ENCODE data around the gene ADCY6.

GRCh38 chr12:48750215-48750614 lies 38.7 kb downstream of the ADCY6 start:
- no peak for TF ChIP-seq ZNF274 (IDR thresholded peaks at IDR 0.05; ENCODE audit: low read depth, low read length)
- no peak for TF ChIP-seq SUZ12 (IDR thresholded peaks at IDR 0.05; ENCODE audit: extremely low read depth, insufficient read depth, insufficient read length)

Data from NT2/D1 (cell line).